Activated CD8-positive, alpha-beta memory T cell treated with anti-CD3 and anti-CD28 coated beads for 24 hours (primary cell): ENCODE results near the gene MZT2B.
"Not testable (repeated sequence)": the region's sequence is repeated elsewhere in the genome, so short reads cannot be mapped to it uniquely, and the experiment has no call there.

Experiments used
- DNase-seq: peaks from one replicate; pipeline ENCODE4 v3.0.0-alpha.2; 2020

Gene MZT2B

GRCh38 chr2:130152816-130153595 is 29.1 kb upstream of the MZT2B start:
- no peak for DNase-seq

GRCh38 chr2:130153721-130154422 is 28.2 kb upstream of the MZT2B start:
- not testable (repeated sequence) for DNase-seq

DNA sequence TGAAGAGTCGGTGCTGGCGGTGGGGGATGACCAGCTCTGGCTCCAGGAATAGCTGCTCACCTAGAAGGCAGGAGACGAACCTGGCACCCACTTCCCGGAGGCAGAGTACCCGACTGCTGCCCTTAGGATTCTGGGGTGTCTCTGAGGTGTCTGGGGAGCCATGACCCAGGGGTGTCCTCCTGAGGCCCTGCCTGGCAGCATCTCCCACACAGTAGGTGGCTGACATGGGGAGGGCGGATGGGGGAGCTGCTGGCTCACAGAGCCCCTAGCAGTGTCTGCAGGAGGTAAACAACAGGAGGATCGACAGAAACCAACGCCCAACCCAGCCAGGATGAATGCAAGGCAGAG is 27.7 kb upstream of the MZT2B start:
- DNase-seq: not testable (repeated sequence)

GRCh38 chr2:130154773-130155765 is 27.0 kb upstream of the MZT2B start:
- DNase-seq: no peak

GRCh38 chr2:130155956-130156623 is 26.0 kb upstream of the MZT2B start:
- not testable (repeated sequence) for DNase-seq

- DNase-seq: no peak
These were observed 25.4 kb upstream of the MZT2B start for GRCh38 chr2:130156624-130157004.

- DNase-seq: not testable (repeated sequence)
These were observed 24.7 kb upstream of the MZT2B start for GRCh38 chr2:130157354-130157753.

- DNase-seq: not testable (repeated sequence)
These were observed 24.1 kb upstream of the MZT2B start for GRCh38 chr2:130157825-130158514.

DNA sequence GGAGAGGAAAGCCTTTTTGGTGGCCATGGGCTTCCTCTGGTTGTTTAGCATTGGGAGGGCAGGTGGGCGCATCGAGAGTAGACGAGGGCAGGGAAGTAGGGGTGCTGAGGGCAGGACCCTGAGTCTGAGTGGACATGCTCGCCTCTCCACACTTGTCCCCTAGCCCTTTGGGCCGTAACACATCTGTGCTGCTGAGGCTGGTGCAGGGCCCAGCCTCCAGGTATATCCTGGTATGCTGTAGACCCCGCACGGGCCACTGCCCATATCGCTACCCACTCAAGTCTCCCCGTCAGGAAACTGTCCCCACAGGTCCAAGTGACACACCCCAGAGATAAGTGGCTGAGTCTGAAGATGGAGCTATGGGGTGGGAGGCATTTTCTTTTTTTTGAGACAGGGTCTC is 23.4 kb upstream of the MZT2B start:
- DNase-seq: no peak

DNA sequence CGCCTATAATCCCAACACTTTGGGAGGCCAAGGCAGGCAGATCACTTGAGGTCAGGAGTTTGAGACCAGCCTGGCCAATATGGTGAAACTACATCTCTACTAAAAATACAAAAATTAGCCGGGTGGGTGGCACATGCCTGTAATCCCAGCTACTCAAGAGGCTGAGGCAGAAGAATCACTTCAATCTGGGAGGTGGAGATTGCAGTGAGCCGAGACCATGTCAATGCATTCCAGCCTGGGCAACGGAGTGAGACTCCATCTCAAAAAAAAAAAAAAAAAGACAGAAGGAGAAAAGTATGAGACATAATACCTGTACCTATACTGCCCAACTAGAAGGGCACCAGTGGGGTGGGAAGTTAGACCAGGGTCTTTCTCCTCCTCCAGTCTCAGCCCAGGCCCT is 22.7 kb upstream of the MZT2B start:
- not testable (repeated sequence) for DNase-seq

DNA sequence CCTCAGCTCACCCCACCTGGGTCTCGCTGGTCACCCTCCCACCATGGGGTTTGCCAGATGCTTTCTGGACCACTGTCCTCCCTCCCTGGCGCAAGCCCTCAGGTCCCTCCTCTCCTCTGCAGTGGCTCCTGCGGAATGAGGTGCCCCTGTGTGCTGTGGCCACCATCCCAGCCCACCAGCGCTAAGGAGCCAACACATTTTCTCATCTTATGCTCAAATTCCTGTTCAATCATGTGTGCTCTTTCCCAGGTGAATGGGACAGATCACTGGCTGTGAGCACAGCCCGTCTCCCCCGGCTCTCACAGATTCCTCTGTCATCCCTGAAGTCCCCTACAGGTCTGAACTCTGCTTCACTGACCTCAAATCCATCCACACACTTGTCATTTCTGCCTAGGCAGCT is 21.9 kb upstream of the MZT2B start:
- DNase-seq: no peak

- not testable (repeated sequence) for DNase-seq
These were observed 21.0 kb upstream of the MZT2B start for GRCh38 chr2:130160838-130161705.

- DNase-seq: not testable (repeated sequence)
These were observed 19.6 kb upstream of the MZT2B start for GRCh38 chr2:130162486-130162885.

- DNase-seq: no peak
These were observed 19.1 kb upstream of the MZT2B start for GRCh38 chr2:130162968-130163367.

- no peak for DNase-seq
These were observed 16.6 kb upstream of the MZT2B start for GRCh38 chr2:130165293-130166016.

DNA sequence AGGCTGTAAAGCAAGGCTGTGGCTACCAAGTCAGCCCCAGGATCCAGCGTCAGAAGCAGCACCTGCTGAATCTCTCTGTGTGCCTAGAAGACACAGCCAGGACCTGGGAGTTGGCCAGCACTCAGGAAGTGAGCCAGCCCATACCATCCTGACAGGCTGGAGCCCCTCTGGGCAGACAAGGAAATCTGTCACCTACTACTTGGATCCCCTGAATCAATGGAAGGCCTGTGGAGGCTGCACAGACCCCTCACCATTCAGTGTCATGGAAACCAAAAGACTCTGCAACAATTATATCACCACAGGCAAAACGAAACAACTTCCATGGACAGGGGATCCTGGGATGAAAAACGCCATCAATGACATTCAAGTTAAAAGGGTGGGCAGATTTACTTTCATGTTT is 15.5 kb upstream of the MZT2B start:
- not testable (repeated sequence) for DNase-seq

- not testable (repeated sequence) for DNase-seq
These were observed 12.9 kb upstream of the MZT2B start for GRCh38 chr2:130169163-130169562.

DNA sequence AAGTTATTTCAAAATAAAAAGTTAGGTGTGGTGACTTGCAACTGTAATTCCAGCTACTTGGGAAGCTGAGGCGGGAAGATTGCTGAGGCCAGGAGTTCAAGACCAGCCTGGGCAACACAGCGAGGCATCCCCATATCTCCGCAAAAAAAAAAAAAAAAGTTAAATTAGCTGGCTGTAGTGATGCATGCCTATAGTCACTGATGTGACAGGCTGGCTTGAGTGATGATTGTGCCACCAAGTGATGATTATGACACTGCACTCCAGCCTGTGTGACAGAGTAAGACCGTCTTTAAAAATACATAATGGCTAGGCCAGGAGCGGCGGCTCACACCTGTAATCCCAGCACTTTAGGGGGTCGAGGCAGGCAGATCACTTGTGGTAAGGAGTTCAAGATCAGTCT is 12.2 kb upstream of the MZT2B start:
- no peak for DNase-seq

- not testable (repeated sequence) for DNase-seq
These were observed 7.2 kb upstream of the MZT2B start for GRCh38 chr2:130174866-130175265.
